Gastrocnemius medialis (tissue), 4 donors: ENCODE results near the gene PHF21B. TPM values are rescaled to one million over a fixed set of nuclear protein-coding genes. Genes with fewer than 3 reads are reported as not detected.

Experiments used
- ATAC-seq, 2 donors: fragments of 150-250 bp; one replicate each; pipeline ENCODE4 v1.9.1; 2016
- DNase-seq, 2 donors: peaks; one replicate each; pipeline ENCODE4 v3.0.0-alpha.2; 2019
- H3K27ac ChIP-seq, 4 donors: fragments of 200-600 bp; sonication (generic); 1 replicate in 1 of 4; 2 replicates in 3 of 4; pipeline ENCODE4 v1.5.1; 2016 to 2018; ENCODE audit warnings: mild to moderate bottlenecking in 2 of 4, moderate library complexity in 1 of 4
- H3K27me3 ChIP-seq, 3 donors: fragments of 200-600 bp; sonication (generic) in 2 of 3; 1 replicate in 1 of 3; 2 replicates in 2 of 3; pipeline versions ENCODE4 v1.5.1 to v1.6.0; 2016 to 2019; ENCODE audit warnings: mild to moderate bottlenecking in 1 of 3, moderate library complexity in 1 of 3
- H3K36me3 ChIP-seq, 2 donors: fragments of 200-600 bp; sonication (generic) in 1 of 2; one replicate each; pipeline ENCODE4 v1.5.1; 2017 to 2018
- H3K4me1 ChIP-seq, 2 donors: fragments of 200-600 bp; sonication (generic) in 1 of 2; one replicate each; pipeline ENCODE4 v1.5.1; 2016 to 2017; ENCODE audit warnings: mild to moderate bottlenecking in 2 of 2
- H3K4me3 ChIP-seq, 4 donors: fragments of 200-600 bp; sonication (generic) in 3 of 4; 1 replicate in 1 of 4; 2 replicates in 3 of 4; pipeline ENCODE4 v1.5.1; 2016 to 2019; ENCODE audit warnings: mild to moderate bottlenecking in 2 of 4
- H3K9me3 ChIP-seq, 3 donors: fragments of 200-600 bp; sonication (generic) in 2 of 3; 1 replicate in 1 of 3; 2 replicates in 2 of 3; pipeline ENCODE4 v1.5.1; 2016 to 2019
- CTCF ChIP-seq, 5 experiments: fragments of 450-650 bp in 3 of 5; fragments of 200-600 bp in 2 of 5; sonication (generic) in 2 of 5; IDR thresholded peaks in 4 of 5; conservative IDR thresholded peaks in 1 of 5; 1 replicate in 4 of 5; 2 replicates in 1 of 5; pipeline ENCODE4 v1.5.1; 2016 to 2019; ENCODE audit warnings: antibody characterized with exemption in 5 of 5, mild to moderate bottlenecking in 3 of 5, moderate library complexity in 3 of 5
- POLR2A ChIP-seq, 2 donors: fragments of 450-650 bp; IDR thresholded peaks; one replicate each; pipeline ENCODE4 v1.6.1; 2017; ENCODE audit warnings: antibody characterized with exemption in 2 of 2, mild to moderate bottlenecking in 2 of 2, moderate library complexity in 2 of 2
- in situ Hi-C, 4 donors: fragments of 200-750 bp; cut with MboI; loops; one replicate each; pipeline versions ENCODE4 v1.15.0 to v1.8.0; 2017; ENCODE audit warnings: low sequenced_read_pairs in 4 of 4
- intact Hi-C: fragments of 100-400 bp; cut with DNase I; formaldehyde crosslinking; loops from one replicate; pipeline ENCODE4 v1.15.1; 2023; ENCODE audit warnings: low total_unique reads
- total RNA-seq, 4 donors: library from RNA; depleted of rRNA; stranded (reverse); fragments of >200 nt; gene quantifications; one replicate each; pipeline versions ENCODE4 v1.1.0 to v1.2.3, GENCODE V29; 2016

Gene PHF21B
- total RNA-seq, 4 donors from 2014 or later: 0.07 TPM; not detected in 3

- no peak for ATAC-seq
- Histone ChIP-seq H3K27me3 (no peaks in the 10 kb centered on the region), H3K9me3 (no peaks in the 10 kb centered on the region), H3K27ac (no peak overlapping the region), H3K36me3 (no peaks in the 10 kb centered on the region), H3K4me1 (no peaks in the 10 kb centered on the region), H3K4me3 (no peak overlapping the region)
- DNase-seq: no peak
- intact Hi-C loops (no loop called here), in situ Hi-C loops (no loop called here)
- TF ChIP-seq CTCF (IDR thresholded peaks at IDR 0.05 in 4 of 5, conservative IDR thresholded peaks at IDR 0.05 in 1 of 5) (no peak), POLR2A (IDR thresholded peaks at IDR 0.05) (no peak)
These were observed 163.0 kb downstream of the PHF21B start for GRCh38 chr22:44846726-44847275.

- DNase-seq: no peak
- in situ Hi-C loops: no loop called here
These were observed 163.7 kb downstream of the PHF21B start for GRCh38 chr22:44845796-44846720.

GRCh38 chr22:44845191-44845590 is 164.6 kb downstream of the PHF21B start:
- intact Hi-C loops (no loop called here), in situ Hi-C loops (no loop called here)
- Histone ChIP-seq H3K27ac (no peak overlapping the region), H3K4me3 (no peak overlapping the region), H3K9me3 (no peaks in the 10 kb centered on the region), H3K4me1 (no peaks in the 10 kb centered on the region), H3K27me3 (no peaks in the 10 kb centered on the region), H3K36me3 (no peaks in the 10 kb centered on the region)
- no peak for DNase-seq
- TF ChIP-seq CTCF (IDR thresholded peaks at IDR 0.05 in 4 of 5, conservative IDR thresholded peaks at IDR 0.05 in 1 of 5) (no peak), POLR2A (IDR thresholded peaks at IDR 0.05) (no peak)
- ATAC-seq: no peak

More at GRCh38 chr22:44845796-44846720, 163.7 kb downstream of the PHF21B start:
- intact Hi-C loops: no loop called here
- ATAC-seq: no peak
- H3K9me3 ChIP-seq: no peaks in the 10 kb centered on the region
- no peaks in the 10 kb centered on the region for H3K4me1 ChIP-seq
- TF ChIP-seq CTCF (IDR thresholded peaks at IDR 0.05 in 4 of 5, conservative IDR thresholded peaks at IDR 0.05 in 1 of 5) (no peak), POLR2A (IDR thresholded peaks at IDR 0.05) (no peak)
- H3K36me3 ChIP-seq: no peaks in the 10 kb centered on the region
- H3K27me3 ChIP-seq: no peaks in the 10 kb centered on the region
- H3K4me3 ChIP-seq: no peak overlapping the region
- H3K27ac ChIP-seq: no peak overlapping the region

GRCh38 chr22:44842417-44842816 is 167.4 kb downstream of the PHF21B start:
- DNase-seq (no peak), ATAC-seq (no peak)
- intact Hi-C loops: no loop called here
- Histone ChIP-seq H3K4me3 (no peak overlapping the region), H3K36me3 (no peaks in the 10 kb centered on the region), H3K27ac (no peak overlapping the region), H3K27me3 (peaks cover 0 to 8% (median 0%) of the 10 kb centered on the region in 3 donors), H3K4me1 (no peaks in the 10 kb centered on the region), H3K9me3 (no peaks in the 10 kb centered on the region)
- TF ChIP-seq CTCF (IDR thresholded peaks at IDR 0.05 in 4 of 5, conservative IDR thresholded peaks at IDR 0.05 in 1 of 5) (no peak), POLR2A (IDR thresholded peaks at IDR 0.05) (no peak)
- in situ Hi-C loops: no loop called here
